Activated CD8-positive, alpha-beta T cell treated with anti-CD3 and anti-CD28 coated beads for 36 hours (primary cell): Measurements from ENCODE around the gene CELSR1. TPM values are rescaled to one million over a fixed set of nuclear protein-coding genes. Genes with fewer than 3 reads are reported as not detected.

ENCODE experiments used
- ATAC-seq: fragments of 200-7000 bp; cut with Tn5 transposase; one replicate; pipeline ENCODE4 v1.10.0; 2021; ENCODE audit warnings: mild to moderate bottlenecking, moderate library complexity
- CTCF ChIA-PET: fragments of 350-600 bp; sonication (Branson Sonifier 250); formaldehyde crosslinking; loops from one replicate; lab custom pipeline; 2021; ENCODE audit warnings: antibody characterized with exemption; lab: Charles Lee
- POLR2A ChIA-PET: fragments of 350-600 bp; sonication (Branson Sonifier 250); formaldehyde crosslinking; loops from one replicate; lab custom pipeline; 2021; ENCODE audit warnings: antibody characterized with exemption; lab: Charles Lee
- DNase-seq: peaks from one replicate; pipeline ENCODE4 v3.0.0-alpha.2; 2020
- H3K27ac Mint-ChIP-seq: one replicate; pipeline ENCODE4 v1.8.0; 2021; ENCODE audit warnings: mild to moderate bottlenecking, mixed read lengths
- H3K27me3 Mint-ChIP-seq: one replicate; pipeline ENCODE4 v1.8.0; 2021; ENCODE audit warnings: mixed read lengths
- H3K36me3 Mint-ChIP-seq: one replicate; pipeline ENCODE4 v1.8.0; 2021; ENCODE audit warnings: low read depth, mixed read lengths
- H3K4me1 Mint-ChIP-seq: one replicate; pipeline ENCODE4 v1.8.0; 2021; ENCODE audit warnings: low read depth, mixed read lengths
- H3K4me3 Mint-ChIP-seq: one replicate; pipeline ENCODE4 v1.8.0; 2021; ENCODE audit warnings: mild to moderate bottlenecking, moderate library complexity, mixed read lengths
- H3K9me3 Mint-ChIP-seq: one replicate; pipeline ENCODE4 v1.8.0; 2021; ENCODE audit warnings: mixed read lengths
- intact Hi-C: fragments of 100-400 bp; cut with micrococcal nuclease; formaldehyde crosslinking; loops from one replicate; pipeline ENCODE4 v1.10.0; 2022
- total RNA-seq, 2 experiments: library from RNA; stranded (reverse); gene quantifications; one replicate each; pipeline ENCODE4 v1.2.3, GENCODE V29; 2021
- TF ChIP-seq, protein P1 (sequence below): fragments of 200-600 bp; IDR thresholded peaks from one replicate; pipeline ENCODE4 v1.8.0; 2022; ENCODE audit warnings: antibody characterized with exemption, mild to moderate bottlenecking

The CELSR1 gene
- total RNA-seq, 2 experiments from 2014 or later: 0.25 to 0.36 TPM

DNA sequence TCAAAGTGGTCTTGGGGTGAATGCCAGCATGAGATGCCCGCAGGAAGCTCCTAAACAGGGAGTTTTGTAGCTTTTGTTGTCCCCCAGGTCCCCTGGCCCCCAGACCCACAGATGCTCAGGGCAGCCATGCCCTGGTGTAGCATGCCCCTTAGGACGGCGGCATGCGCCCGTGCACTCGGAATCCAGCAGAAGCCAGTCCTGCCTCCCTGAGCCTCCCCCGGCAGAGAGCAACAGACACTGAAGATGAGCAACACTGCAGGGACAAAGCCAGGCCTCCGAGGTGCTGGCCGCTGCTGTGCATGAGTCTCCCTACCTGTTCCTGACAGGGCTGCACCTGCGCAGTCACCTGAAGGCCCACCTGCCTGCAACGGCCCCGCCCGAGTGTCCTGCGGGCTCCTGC, 142.8 kb downstream of the CELSR1 start:
- Mint-ChIP-seq H3K36me3 (no peaks in the 10 kb centered on the region), H3K9me3 (no peaks in the 10 kb centered on the region), H3K4me3 (no peak overlapping the region), H3K27me3 (no peaks in the 10 kb centered on the region), H3K4me1 (peaks cover 5% of the 10 kb centered on the region), H3K27ac (no peak overlapping the region)
- ChIA-PET POLR2A (no interaction called here), CTCF (interaction anchor here (1.9 kb wide), 1 partner anchor 27 kb away, joined by 8 read pairs; no protein-coding TSS in a partner anchor)
- ATAC-seq (no peak), DNase-seq (no peak)
- TF ChIP-seq, protein P1, sequence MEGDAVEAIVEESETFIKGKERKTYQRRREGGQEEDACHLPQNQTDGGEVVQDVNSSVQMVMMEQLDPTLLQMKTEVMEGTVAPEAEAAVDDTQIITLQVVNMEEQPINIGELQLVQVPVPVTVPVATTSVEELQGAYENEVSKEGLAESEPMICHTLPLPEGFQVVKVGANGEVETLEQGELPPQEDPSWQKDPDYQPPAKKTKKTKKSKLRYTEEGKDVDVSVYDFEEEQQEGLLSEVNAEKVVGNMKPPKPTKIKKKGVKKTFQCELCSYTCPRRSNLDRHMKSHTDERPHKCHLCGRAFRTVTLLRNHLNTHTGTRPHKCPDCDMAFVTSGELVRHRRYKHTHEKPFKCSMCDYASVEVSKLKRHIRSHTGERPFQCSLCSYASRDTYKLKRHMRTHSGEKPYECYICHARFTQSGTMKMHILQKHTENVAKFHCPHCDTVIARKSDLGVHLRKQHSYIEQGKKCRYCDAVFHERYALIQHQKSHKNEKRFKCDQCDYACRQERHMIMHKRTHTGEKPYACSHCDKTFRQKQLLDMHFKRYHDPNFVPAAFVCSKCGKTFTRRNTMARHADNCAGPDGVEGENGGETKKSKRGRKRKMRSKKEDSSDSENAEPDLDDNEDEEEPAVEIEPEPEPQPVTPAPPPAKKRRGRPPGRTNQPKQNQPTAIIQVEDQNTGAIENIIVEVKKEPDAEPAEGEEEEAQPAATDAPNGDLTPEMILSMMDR: no peak
- intact Hi-C loops: no loop called here

DNA sequence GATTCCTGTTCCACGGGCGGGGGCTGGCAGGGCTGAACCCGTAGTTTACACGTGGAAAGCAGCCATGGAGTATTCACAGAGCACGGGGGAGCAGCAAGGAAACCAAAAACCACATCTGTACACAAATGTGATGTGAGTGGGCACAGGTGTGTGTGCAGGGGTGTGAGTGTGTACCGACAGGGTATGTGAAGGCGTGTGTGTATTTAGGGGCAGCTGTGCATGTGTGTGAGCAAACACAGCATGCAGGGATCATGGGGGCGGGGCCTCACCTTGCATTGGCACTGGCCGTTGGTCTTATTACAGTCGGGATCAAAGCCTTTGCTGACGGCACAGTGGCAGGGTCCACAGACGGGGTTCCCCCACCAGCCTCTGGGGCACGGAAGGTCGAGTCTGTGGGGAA, 143.5 kb downstream of the CELSR1 start:
- Mint-ChIP-seq H3K9me3 (no peaks in the 10 kb centered on the region), H3K27ac (no peak overlapping the region), H3K27me3 (no peaks in the 10 kb centered on the region), H3K4me1 (peaks cover 5% of the 10 kb centered on the region), H3K4me3 (no peak overlapping the region), H3K36me3 (no peaks in the 10 kb centered on the region)
- ChIA-PET POLR2A (no interaction called here), CTCF (interaction anchor here (1.9 kb wide), 1 partner anchor 26 kb away, joined by 8 read pairs; no protein-coding TSS in a partner anchor)
- TF ChIP-seq, protein P1: no peak
- DNase-seq (no peak), ATAC-seq (no peak)
- intact Hi-C loops: no loop called here

DNA sequence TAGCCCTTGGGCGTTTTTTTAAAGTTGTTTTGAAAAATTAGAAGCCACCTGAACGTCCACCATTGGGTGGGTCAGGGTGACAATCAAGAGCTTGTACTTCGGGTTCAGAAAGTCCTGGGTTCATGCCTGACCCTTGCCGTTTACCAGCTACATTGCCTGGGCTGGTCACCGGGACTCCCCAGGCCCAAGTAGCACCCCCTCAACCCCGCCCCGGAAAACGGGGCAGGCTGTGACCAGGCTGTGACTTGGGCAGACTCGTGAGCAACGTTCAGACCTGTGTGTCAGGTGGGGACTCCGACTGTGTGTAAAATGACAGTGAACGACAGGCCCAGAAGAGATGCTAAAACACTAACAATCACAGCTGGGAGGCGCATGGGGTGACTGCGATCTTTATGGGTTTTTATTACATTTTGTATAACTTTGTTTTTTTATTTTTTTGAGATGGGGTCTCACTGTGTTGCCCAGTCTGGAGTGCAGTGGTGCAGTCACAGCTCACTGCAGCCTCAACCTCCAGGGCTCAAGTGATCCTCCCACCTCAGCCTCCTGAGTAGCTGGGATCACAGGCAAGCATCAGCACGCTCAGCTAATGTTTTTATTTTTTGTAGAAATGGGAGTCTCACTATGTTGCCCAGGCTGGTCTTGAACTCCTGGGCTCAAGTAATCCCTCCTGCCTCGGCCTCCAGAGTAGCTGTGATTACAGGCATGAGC, 145.1 kb downstream of the CELSR1 start:
- H3K4me3 Mint-ChIP-seq: no peak overlapping the region
- no peak for ATAC-seq
- no peaks in the 10 kb centered on the region for H3K36me3 Mint-ChIP-seq
- TF ChIP-seq, protein P1: no peak
- intact Hi-C loops: no loop called here
- no peak for DNase-seq
- H3K27me3 Mint-ChIP-seq: no peaks in the 10 kb centered on the region
- H3K9me3 Mint-ChIP-seq: no peaks in the 10 kb centered on the region
- H3K27ac Mint-ChIP-seq: no peak overlapping the region
- H3K4me1 Mint-ChIP-seq: peaks cover 5% of the 10 kb centered on the region
- ChIA-PET CTCF (interaction anchor here (1.4 kb wide), 1 partner anchor 150 kb away, joined by 4 read pairs; no protein-coding TSS in a partner anchor), POLR2A (interaction anchor here (0.8 kb wide), 1 partner anchor 380 kb away, joined by 3 read pairs; no protein-coding TSS in a partner anchor)

- DNase-seq (no peak), ATAC-seq (no peak)
- Mint-ChIP-seq H3K27me3 (no peaks in the 10 kb centered on the region), H3K4me3 (no peak overlapping the region), H3K9me3 (no peaks in the 10 kb centered on the region), H3K36me3 (no peaks in the 10 kb centered on the region), H3K27ac (no peak overlapping the region), H3K4me1 (peaks cover 5% of the 10 kb centered on the region)
- intact Hi-C loops: no loop called here
- ChIA-PET POLR2A (no interaction called here), CTCF (interaction anchor here (1.4 kb wide), 1 partner anchor 150 kb away, joined by 4 read pairs; no protein-coding TSS in a partner anchor)
- TF ChIP-seq, protein P1: no peak
Observed at GRCh38 chr22:46391486-46392136, 145.8 kb downstream of the CELSR1 start.
